NCI-H1436 treated with DMSO at 0.1 percent for 48 hours (cell line): ENCODE data around the gene ZSCAN5A.
"Not testable (repeated sequence)": the region's sequence is repeated elsewhere in the genome, so short reads cannot be mapped to it uniquely, and the experiment has no call there.

ENCODE experiments used
- DNase-seq: peaks from one replicate; lab custom pipeline; 2025; lab: John Stamatoyannopoulos, UW

Gene ZSCAN5A

DNA sequence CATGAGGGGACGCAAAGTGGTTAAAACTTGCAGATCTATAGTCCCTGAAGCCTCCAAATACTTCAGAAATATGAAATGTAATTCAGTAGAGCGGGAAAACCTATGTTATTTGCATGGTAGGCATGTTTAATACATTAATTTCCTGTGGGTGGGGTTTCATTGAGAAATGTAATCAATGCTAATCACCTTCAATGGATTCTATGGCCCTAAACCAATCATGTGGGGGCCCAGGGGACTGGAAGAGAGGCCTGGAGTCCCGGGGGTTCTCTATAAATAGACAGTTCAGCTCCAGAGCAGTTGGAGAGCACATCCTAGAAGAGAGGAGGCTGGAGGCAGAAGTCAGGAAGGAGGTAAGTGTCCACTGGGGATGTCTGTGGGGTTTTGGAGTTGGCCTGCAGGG lies 112.7 kb downstream of the ZSCAN5A start, which contains the start of gene ZSCAN5C:
Gene ZSCAN5C, plus strand, starts transcription at position 301 of the 400 bp plus-strand sequence. CDS start 3,641 bp downstream, outside the sequence.
- DNase-seq = no peak

GRCh38 chr19:56199687-56200086 lies 115.0 kb downstream of the ZSCAN5A start:
- DNase-seq = no peak

- not testable (repeated sequence) for DNase-seq
Measured at GRCh38 chr19:56197646-56198045, 117.0 kb downstream of the ZSCAN5A start, which contains the start of gene ZSCAN5B. ZSCAN5B (minus strand) TSS chr19:56197783; CDS start chr19:56193052, 4,731 bp downstream.

GRCh38 chr19:56193981-56194640 lies 120.5 kb downstream of the ZSCAN5A start:
- DNase-seq = no peak

DNA sequence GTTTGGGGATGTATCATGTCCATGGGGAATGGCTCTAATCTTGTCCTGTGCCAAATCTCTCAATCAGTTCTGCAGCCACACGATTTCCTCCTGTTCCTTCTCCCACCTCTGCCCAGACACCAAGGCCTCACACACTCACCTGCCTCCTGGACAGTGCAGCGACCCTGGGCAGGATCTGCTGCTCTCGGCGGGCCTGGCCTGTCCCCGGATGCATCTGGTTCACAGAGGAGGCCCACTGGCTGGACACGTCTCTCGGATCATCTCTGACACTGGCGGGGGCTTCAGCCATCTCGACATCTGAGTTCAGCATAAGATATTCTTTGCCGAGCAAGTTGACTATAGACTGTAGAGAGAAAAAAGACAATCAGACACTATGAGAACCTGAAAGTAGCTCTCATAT lies 122.9 kb downstream of the ZSCAN5A start:
- DNase-seq = no peak

DNA sequence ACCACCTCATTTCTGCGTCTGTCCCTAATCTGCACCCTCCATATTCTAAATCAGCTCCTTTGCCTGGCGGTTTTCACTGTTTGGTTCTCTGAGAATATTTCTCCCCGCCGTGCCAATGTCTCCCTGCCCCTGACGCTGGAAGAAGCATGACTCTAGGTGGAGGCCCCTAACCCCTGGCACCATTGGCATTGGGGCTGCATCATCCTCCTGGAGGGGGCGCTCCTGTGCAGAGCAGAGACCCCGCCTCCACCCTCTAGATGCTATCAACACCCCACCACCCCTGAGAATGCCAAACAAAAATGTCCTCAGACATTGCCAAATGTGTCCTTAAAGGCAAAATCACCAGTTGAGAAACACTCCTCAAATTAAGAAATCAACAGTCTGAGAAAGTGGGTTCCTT lies 123.5 kb downstream of the ZSCAN5A start:
- no peak for DNase-seq

DNA sequence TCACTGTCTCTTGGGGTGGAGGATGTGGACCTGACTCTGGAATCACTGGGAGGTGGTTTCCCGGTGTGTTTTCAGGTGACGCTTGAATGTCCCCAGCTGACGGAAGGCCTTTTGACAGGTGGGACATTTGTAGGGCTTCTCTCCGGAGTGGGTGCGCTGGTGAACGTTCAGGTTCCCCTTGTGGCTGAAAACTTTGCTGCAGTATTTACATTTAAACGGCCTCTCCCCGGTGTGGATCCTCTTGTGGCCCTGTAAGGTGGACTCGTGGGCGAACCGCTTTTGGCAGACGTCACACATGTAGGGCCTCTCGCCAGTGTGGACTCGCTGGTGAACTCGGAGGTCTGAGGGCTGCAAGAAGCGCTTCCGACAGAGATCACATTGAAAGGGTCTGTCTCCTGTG lies 124.9 kb downstream of the ZSCAN5A start:
- DNase-seq = no peak

DNA sequence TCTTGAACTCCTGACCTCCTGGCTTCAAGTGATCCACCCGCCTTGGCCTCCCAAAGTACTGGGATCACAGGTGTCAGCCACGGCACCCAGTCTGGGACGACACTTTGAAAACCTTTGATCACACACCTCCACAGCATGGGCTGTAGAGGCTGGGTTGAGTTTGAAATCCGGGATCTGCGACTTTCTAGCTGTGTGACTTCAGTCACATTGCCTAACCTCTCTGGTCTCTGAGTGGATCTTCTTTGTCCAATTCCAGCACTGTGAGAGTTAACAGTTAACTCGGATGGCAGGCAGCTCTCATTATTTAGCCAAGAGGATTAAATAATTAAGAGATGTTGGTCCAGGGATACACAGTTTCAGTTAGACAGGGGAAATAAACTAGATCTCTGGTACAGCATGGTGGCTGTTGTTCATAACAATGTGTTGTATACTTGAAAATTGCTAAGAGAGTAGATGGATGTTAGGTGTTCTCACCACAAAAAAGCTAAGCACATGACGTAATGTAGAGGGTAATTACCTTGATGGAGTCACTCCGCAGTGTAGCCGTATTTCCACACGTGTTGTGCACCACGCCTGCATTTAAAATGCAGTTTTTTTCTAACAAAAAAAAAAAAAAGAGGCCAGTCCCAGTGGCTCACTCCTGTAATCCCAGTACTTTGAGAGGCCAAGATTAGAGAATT lies 136.9 kb downstream of the ZSCAN5A start:
- DNase-seq = no peak

- DNase-seq = no peak
Measured at GRCh38 chr19:56176881-56177280, 137.8 kb downstream of the ZSCAN5A start.

DNA sequence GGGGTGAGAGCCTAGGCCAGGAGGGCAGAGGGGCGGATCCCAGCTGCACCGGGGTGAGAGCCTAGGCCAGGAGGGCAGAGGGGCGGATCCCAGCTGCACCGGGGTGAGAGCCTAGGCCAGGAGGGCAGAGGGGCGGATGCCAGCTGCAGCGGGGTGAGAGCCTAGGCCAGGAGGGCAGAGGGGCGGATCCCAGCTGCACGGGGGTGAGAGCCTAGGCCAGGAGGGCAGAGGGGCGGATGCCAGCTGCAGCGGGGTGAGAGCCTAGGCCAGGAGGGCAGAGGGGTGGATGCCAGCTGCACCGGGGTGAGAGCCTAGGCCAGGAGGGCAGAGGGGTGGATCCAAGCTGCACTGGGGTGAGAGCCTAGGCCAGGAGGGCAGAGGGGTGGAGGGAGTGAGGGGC lies 138.3 kb downstream of the ZSCAN5A start:
- DNase-seq = not testable (repeated sequence)

DNA sequence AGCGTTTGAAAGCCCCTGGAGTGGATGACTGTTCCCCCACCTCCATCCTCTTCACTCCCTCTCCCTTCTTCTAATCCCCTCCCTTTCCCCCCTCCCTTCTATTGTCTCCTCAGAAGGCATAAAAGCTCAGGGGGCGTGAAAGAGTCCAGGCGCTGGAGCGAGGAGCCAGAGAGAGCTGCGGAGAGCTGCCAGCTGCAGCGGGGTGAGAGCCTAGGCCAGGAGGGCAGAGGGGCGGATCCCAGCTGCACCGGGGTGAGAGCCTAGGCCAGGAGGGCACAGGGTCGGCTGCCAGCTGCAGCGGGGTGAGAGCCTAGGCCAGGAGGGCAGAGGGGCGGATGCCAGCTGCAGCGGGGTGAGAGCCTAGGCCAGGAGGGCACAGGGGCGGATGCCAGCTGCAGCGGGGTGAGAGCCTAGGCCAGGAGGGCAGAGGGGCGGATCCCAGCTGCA lies 138.8 kb downstream of the ZSCAN5A start, which contains the start of gene GALP:
Gene GALP, plus strand, starts transcription at position 148 of the 447 bp plus-strand sequence. CDS start 1,101 bp downstream, outside the sequence.
- not testable (repeated sequence) for DNase-seq

DNA sequence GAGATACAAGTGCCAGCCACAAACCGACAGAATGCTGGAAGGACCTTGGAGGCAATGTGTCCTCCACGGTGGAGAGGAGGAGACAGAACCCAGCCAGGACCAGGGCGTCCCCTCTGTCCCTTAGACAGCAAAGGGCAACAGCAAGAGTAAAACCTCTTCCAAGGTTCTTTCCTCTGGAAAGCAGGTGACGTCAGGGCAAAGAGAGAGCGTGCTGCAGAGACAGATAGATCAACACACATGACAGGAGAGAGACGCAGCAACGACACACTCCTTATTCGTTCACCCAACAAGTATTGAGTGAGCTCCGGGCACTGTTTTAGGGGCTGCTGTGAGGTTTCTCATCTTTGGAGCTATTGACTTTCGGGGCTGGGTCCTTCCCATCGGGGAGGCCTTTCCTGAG lies 140.1 kb downstream of the ZSCAN5A start:
- DNase-seq = no peak

DNA sequence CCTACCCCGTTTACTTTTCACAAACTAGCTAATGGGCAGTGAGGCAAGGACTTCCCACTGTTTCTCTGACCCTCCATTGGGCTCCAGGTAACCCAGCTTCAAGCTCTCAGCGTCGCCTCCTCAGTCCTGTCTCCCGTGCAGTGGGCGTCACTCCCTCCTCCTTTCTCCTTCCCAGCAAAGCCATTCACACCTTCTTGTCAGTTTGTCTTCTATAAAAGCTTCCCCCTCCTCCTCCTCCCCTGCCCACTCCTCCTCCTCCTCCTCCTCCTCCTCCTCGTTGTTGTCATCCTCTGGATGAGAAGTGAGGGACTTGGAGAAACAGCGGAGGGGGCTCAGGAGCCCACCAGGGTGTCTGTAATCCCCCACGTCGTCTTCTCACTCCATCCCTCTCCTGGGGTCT lies 140.6 kb downstream of the ZSCAN5A start:
- no peak for DNase-seq
